Left renal pelvis (tissue), 4 donors: ENCODE measurements around the gene EIF3K. TPM values are rescaled to one million over a fixed set of nuclear protein-coding genes. Genes with fewer than 3 reads are reported as not detected.
"Not testable (repeated sequence)": the region's sequence is repeated elsewhere in the genome, so short reads cannot be mapped to it uniquely, and the experiment has no call there.

Experiments used
- DNase-seq, 4 donors: peaks; one replicate each; pipeline ENCODE4 v3.0.0-alpha.2; 2013; ENCODE audit warnings: low read depth in 4 of 4, low spot score in 3 of 4
- polyA plus RNA-seq, 4 donors: library from polyadenylated mRNA; unstranded; fragments of 120-200 nt; gene quantifications; one replicate each; pipeline ENCODE4 v1.2.1, GENCODE V29; 2013; ENCODE audit not compliant: insufficient read length in 4 of 4

EIF3K gene
- polyA plus RNA-seq, 4 donors, result 209 to 326 (median 302) TPM

- no peak for DNase-seq
Observed at GRCh38 chr19:38617764-38618589, 1.0 kb upstream of the EIF3K start, which contains the start of gene MAP4K1. MAP4K1 (minus strand) TSS chr19:38617953; CDS start chr19:38617895, 58 bp downstream.

GRCh38 chr19:38619361-38620174 lies 580 bp downstream of the EIF3K start:
- no peak for DNase-seq

- DNase-seq, result no peak
Observed at GRCh38 chr19:38624822-38625221, 5.8 kb downstream of the EIF3K start.

- no peak for DNase-seq
Observed at GRCh38 chr19:38626401-38626800, 7.4 kb downstream of the EIF3K start.

GRCh38 chr19:38629568-38629967 lies 10.6 kb downstream of the EIF3K start:
- no peak for DNase-seq

- DNase-seq, result not testable (repeated sequence)
Observed at GRCh38 chr19:38631301-38631700, 12.3 kb downstream of the EIF3K start.

GRCh38 chr19:38631811-38632475 lies 13.0 kb downstream of the EIF3K start:
- DNase-seq, result not testable (repeated sequence)

- no peak for DNase-seq
Observed at GRCh38 chr19:38632476-38633213, 13.7 kb downstream of the EIF3K start.

GRCh38 chr19:38634757-38635482 lies 15.9 kb downstream of the EIF3K start:
- DNase-seq, result no peak

- DNase-seq, result no peak
Observed at GRCh38 chr19:38635483-38636399, 16.8 kb downstream of the EIF3K start.

- no peak for DNase-seq
Observed at GRCh38 chr19:38638461-38638860, 19.5 kb downstream of the EIF3K start.

- no peak for DNase-seq
Observed at GRCh38 chr19:38639679-38640078, 20.7 kb downstream of the EIF3K start.

- no peak for DNase-seq
Observed at GRCh38 chr19:38640368-38640767, 21.4 kb downstream of the EIF3K start.

GRCh38 chr19:38642176-38642575 lies 23.2 kb downstream of the EIF3K start:
- no peak for DNase-seq

- no peak for DNase-seq
Observed at GRCh38 chr19:38644719-38645118, 25.7 kb downstream of the EIF3K start.

GRCh38 chr19:38647368-38647965 lies 28.5 kb downstream of the EIF3K start, which contains the start of gene ACTN4:
ACTN4 (plus strand) TSS chr19:38647649; CDS start chr19:38647746, 97 bp downstream.
- peak; percentile 92 to 96 (median 94) for DNase-seq

GRCh38 chr19:38647966-38648768 lies 29.2 kb downstream of the EIF3K start:
- no peak for DNase-seq
